HL-60/S4 treated with phorbol 12-myristate 13-acetate at 8.2 ng/mL for 4 days and 3 days (cell line): ENCODE data around the gene EGFL6.
"Not testable (repeated sequence)": the region's sequence is repeated elsewhere in the genome, so short reads cannot be mapped to it uniquely, and the experiment has no call there.

Experiments
- in situ Hi-C: fragments of 300-500 bp; cut with MboI; formaldehyde crosslinking; loops from 2 replicates; pipeline ENCODE4 v1.15.0; 2022; ENCODE audit warnings: low sequenced_read_pairs

Gene EGFL6

GRCh38 chrX:13590914-13591313 is 21.5 kb downstream of the EGFL6 start:
- in situ Hi-C loops: no loop called here

- in situ Hi-C loops: no loop called here
These were observed 28.5 kb downstream of the EGFL6 start for GRCh38 chrX:13597874-13598273.

- in situ Hi-C loops: no loop called here
These were observed 29.5 kb downstream of the EGFL6 start for GRCh38 chrX:13598877-13599276.

- in situ Hi-C loops: no loop called here
These were observed 30.1 kb downstream of the EGFL6 start for GRCh38 chrX:13599491-13599890.

GRCh38 chrX:13605611-13606010 is 36.2 kb downstream of the EGFL6 start:
- in situ Hi-C loops: no loop called here

GRCh38 chrX:13607331-13607995 is 38.1 kb downstream of the EGFL6 start:
- in situ Hi-C loops: no loop called here

GRCh38 chrX:13607996-13608365 is 38.6 kb downstream of the EGFL6 start:
- in situ Hi-C loops: no loop called here

- in situ Hi-C loops: no loop called here
These were observed 44.8 kb downstream of the EGFL6 start for GRCh38 chrX:13614154-13614553.

GRCh38 chrX:13620207-13620606 is 50.8 kb downstream of the EGFL6 start:
- in situ Hi-C loops: no loop called here

GRCh38 chrX:13622401-13622964 is 53.1 kb downstream of the EGFL6 start:
- in situ Hi-C loops: no loop called here

GRCh38 chrX:13627306-13627705 is 57.9 kb downstream of the EGFL6 start:
- in situ Hi-C loops: no loop called here

GRCh38 chrX:13637224-13637623 is 67.8 kb downstream of the EGFL6 start:
- in situ Hi-C loops: not testable (repeated sequence)

- in situ Hi-C loops: no loop called here
These were observed 68.6 kb downstream of the EGFL6 start for GRCh38 chrX:13638021-13638420.

GRCh38 chrX:13638826-13639225 is 69.4 kb downstream of the EGFL6 start:
- in situ Hi-C loops: no loop called here

GRCh38 chrX:13641684-13642083 is 72.3 kb downstream of the EGFL6 start:
- in situ Hi-C loops: not testable (repeated sequence)

- in situ Hi-C loops: no loop called here
These were observed 76.2 kb downstream of the EGFL6 start for GRCh38 chrX:13645464-13646153.

- in situ Hi-C loops: no loop called here
These were observed 76.8 kb downstream of the EGFL6 start for GRCh38 chrX:13646154-13646549.

GRCh38 chrX:13647709-13648212 is 78.4 kb downstream of the EGFL6 start:
- in situ Hi-C loops: no loop called here

- in situ Hi-C loops: not testable (repeated sequence)
These were observed 78.9 kb downstream of the EGFL6 start for GRCh38 chrX:13648336-13648735.

- in situ Hi-C loops: loop anchor here (25.0 kb wide), 1 partner anchor 387 kb away; the partner anchor contains the start of gene GEMIN8
These were observed 80.4 kb downstream of the EGFL6 start for GRCh38 chrX:13649838-13650237.

GRCh38 chrX:13650318-13650717 is 80.9 kb downstream of the EGFL6 start:
- in situ Hi-C loops: loop anchor here (25.0 kb wide), 1 partner anchor 387 kb away; the partner anchor contains the start of gene GEMIN8

GRCh38 chrX:13651150-13651549 is 81.7 kb downstream of the EGFL6 start:
- in situ Hi-C loops: loop anchor here (25.0 kb wide), 1 partner anchor 386 kb away; the partner anchor contains the start of gene GEMIN8
